Activated CD8-positive, alpha-beta T cell treated with anti-CD3 and anti-CD28 coated beads for 36 hours (primary cell): ENCODE measurements around the gene NLRP12. TPM values are rescaled to one million over a fixed set of nuclear protein-coding genes. Genes with fewer than 3 reads are reported as not detected.

Source experiments
- ATAC-seq: fragments of 200-7000 bp; cut with Tn5 transposase; one replicate; pipeline ENCODE4 v1.10.0; 2021; ENCODE audit warnings: mild to moderate bottlenecking, moderate library complexity
- CTCF ChIA-PET: fragments of 350-600 bp; sonication (Branson Sonifier 250); formaldehyde crosslinking; loops from one replicate; lab custom pipeline; 2021; ENCODE audit warnings: antibody characterized with exemption; lab: Charles Lee
- POLR2A ChIA-PET: fragments of 350-600 bp; sonication (Branson Sonifier 250); formaldehyde crosslinking; loops from one replicate; lab custom pipeline; 2021; ENCODE audit warnings: antibody characterized with exemption; lab: Charles Lee
- DNase-seq: peaks from one replicate; pipeline ENCODE4 v3.0.0-alpha.2; 2020
- H3K27ac Mint-ChIP-seq: one replicate; pipeline ENCODE4 v1.8.0; 2021; ENCODE audit warnings: mild to moderate bottlenecking, mixed read lengths
- H3K27me3 Mint-ChIP-seq: one replicate; pipeline ENCODE4 v1.8.0; 2021; ENCODE audit warnings: mixed read lengths
- H3K36me3 Mint-ChIP-seq: one replicate; pipeline ENCODE4 v1.8.0; 2021; ENCODE audit warnings: low read depth, mixed read lengths
- H3K4me1 Mint-ChIP-seq: one replicate; pipeline ENCODE4 v1.8.0; 2021; ENCODE audit warnings: low read depth, mixed read lengths
- H3K4me3 Mint-ChIP-seq: one replicate; pipeline ENCODE4 v1.8.0; 2021; ENCODE audit warnings: mild to moderate bottlenecking, moderate library complexity, mixed read lengths
- H3K9me3 Mint-ChIP-seq: one replicate; pipeline ENCODE4 v1.8.0; 2021; ENCODE audit warnings: mixed read lengths
- CTCF ChIP-seq: fragments of 200-600 bp; IDR thresholded peaks from one replicate; pipeline ENCODE4 v1.8.0; 2022; ENCODE audit warnings: antibody characterized with exemption, mild to moderate bottlenecking
- intact Hi-C: fragments of 100-400 bp; cut with micrococcal nuclease; formaldehyde crosslinking; loops from one replicate; pipeline ENCODE4 v1.10.0; 2022
- total RNA-seq, 2 experiments: library from RNA; stranded (reverse); gene quantifications; one replicate each; pipeline ENCODE4 v1.2.3, GENCODE V29; 2021

NLRP12 gene
- total RNA-seq, 2 experiments from 2014 or later = 0.07 TPM; not detected in 1

- CTCF ChIA-PET = no interaction called here
- ATAC-seq (no peak), DNase-seq (no peak)
Measured at GRCh38 chr19:53813996-53814395, 10.1 kb downstream of the NLRP12 start.

GRCh38 chr19:53812335-53812734, 11.8 kb downstream of the NLRP12 start:
- Mint-ChIP-seq H3K27me3 (no peaks in the 10 kb centered on the region), H3K4me3 (no peak overlapping the region), H3K9me3 (no peaks in the 10 kb centered on the region), H3K36me3 (no peaks in the 10 kb centered on the region), H3K4me1 (no peaks in the 10 kb centered on the region), H3K27ac (no peak overlapping the region)
- TF ChIP-seq CTCF = no peak
- DNase-seq (no peak), ATAC-seq (no peak)
- ChIA-PET POLR2A (no interaction called here), CTCF (no interaction called here)
- intact Hi-C loops = no loop called here

More at GRCh38 chr19:53813996-53814395, 10.1 kb downstream of the NLRP12 start:
- intact Hi-C loops = no loop called here
- Mint-ChIP-seq H3K27me3 (no peaks in the 10 kb centered on the region), H3K27ac (no peak overlapping the region), H3K4me1 (no peaks in the 10 kb centered on the region), H3K4me3 (no peak overlapping the region), H3K36me3 (no peaks in the 10 kb centered on the region), H3K9me3 (no peaks in the 10 kb centered on the region)
- POLR2A ChIA-PET = no interaction called here
- TF ChIP-seq CTCF = no peak

DNA sequence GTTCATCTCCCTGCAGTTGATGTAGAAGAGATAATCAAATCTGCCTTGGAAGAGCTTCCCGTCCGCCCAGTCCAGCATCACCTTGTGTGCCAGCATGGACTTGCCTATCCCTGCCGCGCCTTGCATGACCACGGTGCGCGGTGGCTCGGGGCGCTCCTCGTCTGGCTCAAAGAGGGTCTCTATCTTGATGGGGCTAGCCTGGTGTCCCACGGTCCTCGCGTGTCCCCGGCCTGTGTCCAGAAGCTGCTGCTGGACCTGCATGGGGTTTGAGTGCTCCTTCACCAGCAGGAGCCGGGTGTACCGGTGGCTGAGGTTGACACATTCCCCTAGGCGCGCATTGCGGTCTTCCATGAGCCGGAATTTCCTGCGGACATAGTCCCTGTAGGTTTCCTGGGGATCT, 13.2 kb downstream of the NLRP12 start:
- TF ChIP-seq CTCF = no peak
- CTCF ChIA-PET = interaction anchor here (0.7 to 2.3 kb wide), 3 partner anchors 10 to 18 kb away, joined by 4 to 12 read pairs (median 6); no protein-coding TSS in a partner anchor
- intact Hi-C loops = no loop called here
- POLR2A ChIA-PET = no interaction called here
- ATAC-seq (no peak), DNase-seq (no peak)
- Mint-ChIP-seq H3K9me3 (no peaks in the 10 kb centered on the region), H3K36me3 (no peaks in the 10 kb centered on the region), H3K4me1 (no peaks in the 10 kb centered on the region), H3K4me3 (no peak overlapping the region), H3K27ac (no peak overlapping the region), H3K27me3 (no peaks in the 10 kb centered on the region)

GRCh38 chr19:53810187-53810546, 13.9 kb downstream of the NLRP12 start:
- Mint-ChIP-seq H3K27me3 (no peaks in the 10 kb centered on the region), H3K27ac (no peak overlapping the region), H3K9me3 (no peaks in the 10 kb centered on the region), H3K4me3 (no peak overlapping the region), H3K36me3 (no peaks in the 10 kb centered on the region), H3K4me1 (no peaks in the 10 kb centered on the region)
- DNase-seq = no peak
- POLR2A ChIA-PET = no interaction called here
- intact Hi-C loops = no loop called here
- TF ChIP-seq CTCF = no peak
- ATAC-seq = no peak
- CTCF ChIA-PET = interaction anchor here (0.6 to 2.3 kb wide), 3 partner anchors 9 to 1131 kb away, joined by 3 to 12 read pairs (median 6); no protein-coding TSS in a partner anchor

DNA sequence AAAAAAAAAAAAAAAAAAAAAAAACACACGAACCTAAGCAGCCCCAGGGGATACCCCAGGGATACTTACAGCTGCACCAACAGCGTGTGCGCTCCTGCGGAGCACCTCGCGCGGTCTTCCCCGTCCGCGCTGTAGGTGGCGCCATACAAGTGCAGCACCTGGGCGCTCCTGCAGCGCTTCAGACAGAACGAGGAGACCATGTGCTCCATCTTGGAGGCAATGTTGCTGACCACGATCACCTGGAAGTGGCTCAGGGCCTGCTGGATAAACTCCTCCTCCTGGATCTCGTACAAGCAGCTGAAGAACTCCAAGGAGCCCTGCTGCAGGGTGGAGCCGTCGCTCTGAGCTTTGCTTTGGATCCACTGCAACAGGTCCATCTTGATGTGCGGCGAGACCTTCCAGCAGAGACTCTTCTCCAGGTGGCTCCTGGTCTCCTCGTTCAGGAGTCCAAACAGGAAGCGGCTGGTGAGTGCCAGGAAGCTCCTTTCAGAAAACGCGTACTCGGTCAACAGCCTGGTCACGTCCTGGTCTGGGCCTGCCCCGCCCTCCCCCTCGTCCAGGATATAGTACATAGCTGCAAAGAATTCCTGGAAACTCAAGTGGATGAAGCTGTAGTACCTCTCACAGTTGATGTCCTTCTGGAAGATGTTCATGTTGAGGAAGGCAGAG, 14.5 kb downstream of the NLRP12 start:
- intact Hi-C loops = no loop called here
- ChIA-PET POLR2A (no interaction called here), CTCF (interaction anchor here (0.6 to 2.3 kb wide), 5 partner anchors 9 to 1132 kb away, joined by 3 to 12 read pairs (median 4); no protein-coding TSS in a partner anchor)
- DNase-seq (peak; percentile 11), ATAC-seq (no peak)
- H3K4me1 Mint-ChIP-seq = no peaks in the 10 kb centered on the region
- no peak overlapping the region for H3K4me3 Mint-ChIP-seq
- no peak for TF ChIP-seq CTCF
- H3K9me3 Mint-ChIP-seq = no peaks in the 10 kb centered on the region
- H3K27me3 Mint-ChIP-seq = no peaks in the 10 kb centered on the region
- no peaks in the 10 kb centered on the region for H3K36me3 Mint-ChIP-seq
- no peak overlapping the region for H3K27ac Mint-ChIP-seq
